ENCODE results near the gene UVRAG.

The UVRAG gene

GRCh38 chr11:76156971-76157427, 342.0 kb downstream of the UVRAG start:
- in situ Hi-C loops (cut with HindIII; ENCODE audit: low sequenced_read_pairs), result no loop called here

- in situ Hi-C loops (cut with HindIII; ENCODE audit: low sequenced_read_pairs), result no loop called here
These were observed 342.9 kb downstream of the UVRAG start for GRCh38 chr11:76157891-76158290.

GRCh38 chr11:76158394-76159302, 343.6 kb downstream of the UVRAG start:
- in situ Hi-C loops (cut with HindIII; ENCODE audit: low sequenced_read_pairs), result no loop called here

- in situ Hi-C loops (cut with HindIII; ENCODE audit: low sequenced_read_pairs), result no loop called here
These were observed 344.4 kb downstream of the UVRAG start for GRCh38 chr11:76159303-76159937.

GRCh38 chr11:76159983-76160661, 345.1 kb downstream of the UVRAG start:
- in situ Hi-C loops (cut with HindIII; ENCODE audit: low sequenced_read_pairs), result no loop called here

DNA sequence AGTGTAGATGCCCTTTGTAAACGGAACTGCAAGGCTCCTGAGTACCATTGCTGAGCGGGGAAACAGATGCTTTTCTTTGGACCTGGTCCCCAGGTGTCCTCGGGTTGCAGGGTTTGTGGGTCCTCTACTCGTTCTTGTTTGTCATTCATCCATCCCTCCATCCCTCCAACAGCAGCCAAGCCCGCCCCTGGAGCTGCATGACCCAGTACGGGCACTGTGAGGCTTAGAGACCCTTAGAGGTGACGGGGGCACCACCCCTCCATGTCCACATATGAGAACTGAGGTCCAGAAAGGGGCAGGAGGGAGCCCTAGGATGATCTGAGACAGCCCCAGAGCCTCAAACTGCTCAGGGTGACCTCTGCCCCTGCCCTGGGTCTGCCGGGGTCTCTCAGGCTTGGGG, 345.8 kb downstream of the UVRAG start:
- in situ Hi-C loops (cut with HindIII; ENCODE audit: low sequenced_read_pairs), result no loop called here

DNA sequence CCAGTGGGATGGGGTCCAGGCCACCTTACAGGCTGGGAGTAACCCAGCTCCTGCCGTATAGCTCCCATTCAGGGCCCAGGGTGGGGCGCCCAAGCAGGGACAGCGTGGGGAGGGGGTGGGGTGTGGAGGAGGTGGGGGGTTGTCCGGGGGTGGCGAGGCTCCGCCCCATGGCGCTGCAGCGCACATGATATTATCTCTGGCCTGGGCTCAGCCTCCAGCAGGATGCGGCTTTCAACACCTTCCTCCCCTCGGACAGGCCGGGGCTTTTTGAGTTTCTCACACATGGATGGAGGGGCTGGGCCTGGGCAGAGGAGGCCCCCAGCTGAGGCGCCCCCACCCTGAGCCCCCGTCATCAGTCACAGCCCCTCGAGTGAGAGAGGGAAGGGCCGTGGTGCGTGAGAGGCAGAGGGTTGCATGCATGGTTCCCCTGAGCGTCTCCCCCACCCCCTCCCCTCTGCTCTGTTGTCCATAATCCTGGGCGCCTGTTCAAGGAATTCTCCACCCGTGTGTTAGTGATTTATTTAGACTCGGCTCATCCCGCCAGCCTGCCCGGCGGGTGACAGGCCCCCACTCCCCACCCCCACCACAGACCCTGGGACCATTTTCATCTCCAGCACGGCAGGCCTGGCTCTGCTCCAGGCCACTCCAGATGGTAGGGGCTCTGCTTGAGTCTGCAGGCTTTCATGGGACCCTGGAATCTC, 346.4 kb downstream of the UVRAG start:
- in situ Hi-C loops (cut with HindIII; ENCODE audit: low sequenced_read_pairs), result no loop called here

- in situ Hi-C loops (cut with HindIII; ENCODE audit: low sequenced_read_pairs), result no loop called here
These were observed 347.6 kb downstream of the UVRAG start for GRCh38 chr11:76162336-76163288.

GRCh38 chr11:76163289-76163880, 348.4 kb downstream of the UVRAG start:
- in situ Hi-C loops (cut with HindIII; ENCODE audit: low sequenced_read_pairs), result no loop called here

DNA sequence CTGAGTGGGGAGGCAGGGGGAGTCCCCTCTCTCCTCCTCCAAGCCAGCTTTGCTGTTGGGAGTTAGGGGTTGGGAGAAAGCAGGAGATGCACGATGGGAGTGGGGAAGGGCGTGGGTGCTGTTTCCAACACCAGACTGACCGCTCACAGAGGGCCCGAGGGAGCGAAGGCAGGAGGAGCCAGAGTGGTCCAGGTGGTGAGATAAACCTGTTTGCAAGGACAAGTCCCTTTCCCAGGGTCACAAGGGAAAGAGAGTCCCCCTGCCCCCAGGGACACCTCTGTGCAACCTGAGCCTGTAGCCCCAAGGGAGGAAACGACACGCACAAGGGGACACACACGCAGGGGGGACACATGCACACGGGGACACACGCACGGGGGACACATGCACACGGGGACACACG, 349.1 kb downstream of the UVRAG start:
- in situ Hi-C loops (cut with HindIII; ENCODE audit: low sequenced_read_pairs), result no loop called here

GRCh38 chr11:76164861-76165751, 350.1 kb downstream of the UVRAG start:
- in situ Hi-C loops (cut with HindIII; ENCODE audit: low sequenced_read_pairs), result no loop called here

- in situ Hi-C loops (cut with HindIII; ENCODE audit: low sequenced_read_pairs), result no loop called here
These were observed 351.3 kb downstream of the UVRAG start for GRCh38 chr11:76166314-76166713.

DNA sequence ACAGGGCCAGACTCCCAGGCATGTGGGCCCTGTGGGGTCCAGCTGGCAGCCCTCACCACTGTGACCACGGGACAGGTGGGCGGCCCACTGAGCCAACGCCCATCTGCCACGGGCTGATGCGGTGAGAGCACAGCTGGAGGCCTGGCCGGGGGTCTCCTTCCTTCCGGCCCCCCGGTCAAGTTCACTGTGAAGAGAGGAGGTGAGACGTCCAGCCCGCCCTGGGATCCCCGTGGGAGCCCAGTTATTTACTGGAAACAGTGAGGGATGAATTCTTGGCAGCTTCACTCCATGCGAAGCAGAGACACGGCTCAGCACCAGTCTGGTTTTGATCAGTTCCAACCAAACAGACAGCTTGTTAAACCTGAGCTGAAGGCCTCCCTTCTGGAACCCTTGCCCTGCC, 352.6 kb downstream of the UVRAG start:
- in situ Hi-C loops (cut with HindIII; ENCODE audit: low sequenced_read_pairs), result no loop called here

DNA sequence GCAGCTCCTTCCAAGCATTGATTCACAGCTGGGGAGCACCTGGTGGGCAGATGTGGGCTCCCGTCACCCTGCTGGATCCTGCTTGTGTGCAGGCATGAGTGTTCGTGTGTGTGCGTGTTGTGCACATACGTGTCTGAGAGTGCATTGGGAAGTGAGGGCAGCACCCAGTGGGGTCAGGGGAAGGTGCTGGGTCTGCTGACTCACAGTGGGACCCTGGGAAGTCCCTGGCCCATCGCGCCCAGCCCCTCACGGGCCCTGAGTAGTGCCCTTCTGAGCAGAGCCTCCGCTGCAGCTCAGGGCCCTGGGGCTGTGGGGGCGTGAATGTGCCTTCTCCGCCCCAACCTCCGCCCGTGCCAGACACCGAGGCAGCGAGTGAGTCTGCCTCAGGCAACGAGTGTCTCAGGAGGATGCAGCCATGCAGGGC, 354.5 kb downstream of the UVRAG start:
- in situ Hi-C loops (cut with HindIII; ENCODE audit: low sequenced_read_pairs), result no loop called here

DNA sequence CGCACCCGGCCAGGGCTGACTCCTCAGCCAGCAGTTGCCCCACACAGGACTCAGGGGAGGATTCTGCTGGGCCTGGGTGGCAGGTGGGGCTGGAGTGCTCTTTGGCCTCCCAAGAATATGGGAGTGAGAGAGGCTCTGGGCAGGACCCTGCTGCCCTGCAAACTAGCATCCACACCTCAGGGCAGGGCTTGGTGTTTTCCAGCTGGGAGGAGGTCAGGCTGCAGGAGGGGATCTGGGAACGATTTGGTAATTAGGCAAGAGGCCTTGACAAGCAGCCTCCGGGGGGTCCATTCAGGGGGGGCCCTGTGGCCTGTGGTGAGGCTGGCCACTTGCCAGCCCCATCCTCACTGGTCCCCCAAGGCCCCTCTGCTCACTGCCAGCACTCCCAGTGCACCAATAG, 355.5 kb downstream of the UVRAG start:
- in situ Hi-C loops (cut with HindIII; ENCODE audit: low sequenced_read_pairs), result no loop called here

DNA sequence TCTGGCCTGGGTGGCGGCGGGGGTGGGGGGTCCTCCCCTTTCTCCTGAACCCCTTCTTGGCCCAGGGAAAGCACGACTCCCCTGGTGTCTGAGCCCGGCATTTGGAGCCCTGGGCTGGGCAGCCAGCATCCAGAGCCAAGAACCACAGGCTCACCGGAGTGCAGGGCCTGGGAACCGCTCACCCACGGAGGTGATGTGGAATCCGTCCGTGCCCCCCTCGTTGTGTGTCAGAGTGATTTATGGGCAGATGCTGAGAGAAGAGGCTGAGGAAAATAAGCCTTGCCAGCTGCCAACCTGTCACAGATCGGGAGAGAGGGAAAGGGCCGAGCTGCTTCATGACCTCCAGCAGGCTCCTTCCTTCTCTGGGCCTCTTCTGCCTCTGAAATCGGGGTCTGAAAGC, 357.6 kb downstream of the UVRAG start:
- in situ Hi-C loops (cut with HindIII; ENCODE audit: low sequenced_read_pairs), result no loop called here

- in situ Hi-C loops (cut with HindIII; ENCODE audit: low sequenced_read_pairs), result no loop called here
These were observed 358.7 kb downstream of the UVRAG start for GRCh38 chr11:76173663-76174062.

- in situ Hi-C loops (cut with HindIII; ENCODE audit: low sequenced_read_pairs), result no loop called here
These were observed 359.3 kb downstream of the UVRAG start for GRCh38 chr11:76174330-76174729.

- in situ Hi-C loops (cut with HindIII; ENCODE audit: low sequenced_read_pairs), result no loop called here
These were observed 360.8 kb downstream of the UVRAG start for GRCh38 chr11:76175783-76176182.

Measured in endothelial cell of hepatic sinusoid (primary cell).